Breast epithelium (tissue), 3 donors: ENCODE measurements around the gene SLC18B1.

ENCODE experiments used
- CTCF ChIP-seq, 3 donors: fragments of 450-650 bp; IDR thresholded peaks; one replicate each; pipeline ENCODE4 v1.5.1; 2016 to 2017; ENCODE audit warnings: antibody characterized with exemption in 3 of 3, mild to moderate bottlenecking in 3 of 3, moderate library complexity in 3 of 3
- POLR2A ChIP-seq: fragments of 450-650 bp; IDR thresholded peaks from one replicate; pipeline ENCODE4 v1.6.1; 2016; ENCODE audit warnings: antibody characterized with exemption, mild to moderate bottlenecking, moderate library complexity

DNA sequence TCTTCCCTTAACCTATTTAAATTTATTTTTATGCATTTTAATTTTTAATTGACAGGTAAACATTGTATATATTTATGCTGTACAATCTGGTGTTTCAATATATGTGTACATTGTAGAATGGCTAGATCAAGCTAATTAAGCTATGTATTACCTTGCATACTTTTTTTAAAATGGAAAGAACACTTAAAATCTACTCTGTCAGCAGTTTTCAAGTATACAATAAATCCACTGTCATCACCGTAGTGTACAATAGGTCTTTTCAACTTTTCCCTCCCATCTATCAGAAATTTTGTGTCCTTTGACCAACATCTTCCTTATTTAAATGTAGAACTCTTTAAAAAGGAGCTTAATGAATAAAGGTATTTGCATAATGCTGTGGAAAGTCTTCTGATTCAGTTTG, 43.5 kb upstream of the SLC18B1 start:
- TF ChIP-seq CTCF (IDR thresholded peaks at IDR 0.05) = no peak
- TF ChIP-seq POLR2A = no peak
